Stimulated activated CD8-positive, alpha-beta memory T cell treated with anti-CD3 and anti-CD28 coated beads, Interleukin-7, amount 100 ng/mL, for 24 hours (primary cell): ENCODE measurements around the gene WBP1L.
A peak's percentile ranks its signal among the peaks of the same experiment; 100 is the strongest.
"Not testable (repeated sequence)": the region's sequence is repeated elsewhere in the genome, so short reads cannot be mapped to it uniquely, and the experiment has no call there.

ENCODE experiments used
- DNase-seq: peaks from one replicate; pipeline ENCODE4 v3.0.0-alpha.2; 2020; ENCODE audit warnings: low read depth

The WBP1L gene

GRCh38 chr10:102743588-102744373, at the start of gene WBP1L:
TSS of gene WBP1L (plus strand) at chr10:102743948. CDS start at chr10:102744054, 106 bp downstream.
- peak; percentile 88 for DNase-seq

GRCh38 chr10:102695401-102695800, 48.3 kb upstream of the WBP1L start:
- DNase-seq: not testable (repeated sequence)

- no peak for DNase-seq
These were observed 47.0 kb upstream of the WBP1L start for GRCh38 chr10:102696736-102697135.

GRCh38 chr10:102698894-102699293, 44.9 kb upstream of the WBP1L start:
- no peak for DNase-seq

GRCh38 chr10:102701272-102701671, 42.5 kb upstream of the WBP1L start:
- DNase-seq: no peak

- no peak for DNase-seq
These were observed 42.0 kb upstream of the WBP1L start for GRCh38 chr10:102701796-102702195.

- no peak for DNase-seq
These were observed 41.0 kb upstream of the WBP1L start for GRCh38 chr10:102702742-102703141.

- DNase-seq: no peak
These were observed 38.8 kb upstream of the WBP1L start for GRCh38 chr10:102704915-102705314.

GRCh38 chr10:102705531-102705930, 38.2 kb upstream of the WBP1L start:
- DNase-seq: no peak

GRCh38 chr10:102710609-102711008, 33.1 kb upstream of the WBP1L start:
- no peak for DNase-seq

GRCh38 chr10:102712089-102712488, 31.7 kb upstream of the WBP1L start:
- no peak for DNase-seq

- DNase-seq: no peak
These were observed 30.8 kb upstream of the WBP1L start for GRCh38 chr10:102712843-102713538.

GRCh38 chr10:102713539-102713813, 30.3 kb upstream of the WBP1L start:
- peak; percentile 41 for DNase-seq

- DNase-seq: peak; percentile 93
These were observed 29.7 kb upstream of the WBP1L start, which contains the start of gene ARL3 for GRCh38 chr10:102713814-102714620. TSS of gene ARL3 (minus strand) at chr10:102714397. CDS start at chr10:102714275, 122 bp downstream.

GRCh38 chr10:102714621-102715455, 28.9 kb upstream of the WBP1L start, which contains the start of gene SFXN2:
TSS of gene SFXN2 (plus strand) at chr10:102714636. CDS start at chr10:102726637, 12,001 bp downstream.
- peak; percentile 30 for DNase-seq

- no peak for DNase-seq
These were observed 27.9 kb upstream of the WBP1L start for GRCh38 chr10:102715880-102716279.

- not testable (repeated sequence) for DNase-seq
These were observed 26.7 kb upstream of the WBP1L start for GRCh38 chr10:102716900-102717565.

- DNase-seq: no peak
These were observed 25.5 kb upstream of the WBP1L start for GRCh38 chr10:102718220-102718619.

- DNase-seq: no peak
These were observed 23.4 kb upstream of the WBP1L start for GRCh38 chr10:102720337-102720736.

- no peak for DNase-seq
These were observed 22.9 kb upstream of the WBP1L start for GRCh38 chr10:102720775-102721301.

GRCh38 chr10:102721954-102722353, 21.8 kb upstream of the WBP1L start:
- DNase-seq: no peak
